HG03457 (cell line): ENCODE data around the gene GNGT2.
"Not testable (repeated sequence)": the region's sequence is repeated elsewhere in the genome, so short reads cannot be mapped to it uniquely, and the experiment has no call there.

Experiments
- ATAC-seq: cut with Tn5 transposase; IDR thresholded peaks from one replicate; pipeline ENCODE4 v1.9.1; 2021; ENCODE audit warnings: moderate number of reproducible peaks; ENCODE audit not compliant: unreplicated experiment

The GNGT2 gene

GRCh38 chr17:49213399-49213798, 3.0 kb upstream of the GNGT2 start:
- no peak for ATAC-seq

GRCh38 chr17:49209061-49209571, 1.3 kb downstream of the GNGT2 start:
- no peak for ATAC-seq

GRCh38 chr17:49204516-49204915, 5.9 kb downstream of the GNGT2 start:
- no peak for ATAC-seq

GRCh38 chr17:49203796-49204195, 6.6 kb downstream of the GNGT2 start:
- ATAC-seq, result no peak

- no peak for ATAC-seq
Observed at GRCh38 chr17:49201481-49201927, 8.9 kb downstream of the GNGT2 start.

GRCh38 chr17:49200423-49201083, 9.8 kb downstream of the GNGT2 start:
- no peak for ATAC-seq

GRCh38 chr17:49198211-49198610, 12.2 kb downstream of the GNGT2 start:
- ATAC-seq, result no peak

- no peak for ATAC-seq
Observed at GRCh38 chr17:49197346-49197998, 12.9 kb downstream of the GNGT2 start.

GRCh38 chr17:49196520-49196919, 13.9 kb downstream of the GNGT2 start:
- ATAC-seq, result no peak

GRCh38 chr17:49195751-49196150, 14.6 kb downstream of the GNGT2 start:
- no peak for ATAC-seq

- ATAC-seq, result no peak
Observed at GRCh38 chr17:49194297-49194607, 16.1 kb downstream of the GNGT2 start.

- no peak for ATAC-seq
Observed at GRCh38 chr17:49193513-49194296, 16.7 kb downstream of the GNGT2 start.

- ATAC-seq, result peak; percentile 34
Observed at GRCh38 chr17:49191917-49192741, 18.2 kb downstream of the GNGT2 start.

GRCh38 chr17:49191409-49191916, 18.9 kb downstream of the GNGT2 start:
- ATAC-seq, result no peak

GRCh38 chr17:49190932-49191331, 19.4 kb downstream of the GNGT2 start:
- no peak for ATAC-seq

- no peak for ATAC-seq
Observed at GRCh38 chr17:49187301-49187700, 23.1 kb downstream of the GNGT2 start.

- not testable (repeated sequence) for ATAC-seq
Observed at GRCh38 chr17:49185381-49185780, 25.0 kb downstream of the GNGT2 start.

GRCh38 chr17:49184522-49184921, 25.9 kb downstream of the GNGT2 start:
- not testable (repeated sequence) for ATAC-seq

GRCh38 chr17:49183801-49184200, 26.6 kb downstream of the GNGT2 start:
- no peak for ATAC-seq

GRCh38 chr17:49183341-49183740, 27.0 kb downstream of the GNGT2 start:
- ATAC-seq, result no peak
